Measurements from ENCODE around the gene CLMP.
"Not testable (repeated sequence)": the region's sequence is repeated elsewhere in the genome, so short reads cannot be mapped to it uniquely, and the experiment has no call there.

Gene CLMP

GRCh38 chr11:123083623-123084029, 111.4 kb downstream of the CLMP start:
- DNase-seq (ENCODE audit: low spot score): no peak

GRCh38 chr11:123082977-123083376, 112.1 kb downstream of the CLMP start:
- no peak for DNase-seq (ENCODE audit: low spot score)

GRCh38 chr11:123080015-123080414, 115.0 kb downstream of the CLMP start:
- no peak for DNase-seq (ENCODE audit: low spot score)

DNA sequence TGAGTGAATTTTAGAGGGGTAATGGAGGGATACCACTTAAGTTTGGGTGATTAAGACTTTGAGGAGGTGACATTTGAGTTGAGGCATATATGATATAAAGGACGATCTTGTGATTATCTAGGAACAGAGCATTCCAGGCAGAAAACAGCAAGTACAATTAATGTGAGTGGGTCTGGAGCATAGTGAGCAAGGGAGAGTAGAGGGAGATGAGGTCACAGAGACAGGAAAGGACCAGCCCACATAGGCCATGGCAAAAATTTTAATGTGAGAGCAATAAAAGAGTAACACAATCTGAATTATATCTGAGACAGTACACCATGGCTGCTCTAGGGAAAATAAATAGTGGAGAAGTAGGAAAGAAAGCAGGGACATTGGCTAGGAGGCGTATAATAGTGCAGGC, 118.6 kb downstream of the CLMP start:
- DNase-seq (ENCODE audit: low spot score): no peak

GRCh38 chr11:123073343-123074057, 121.5 kb downstream of the CLMP start:
- no peak for DNase-seq (ENCODE audit: low spot score)

DNA sequence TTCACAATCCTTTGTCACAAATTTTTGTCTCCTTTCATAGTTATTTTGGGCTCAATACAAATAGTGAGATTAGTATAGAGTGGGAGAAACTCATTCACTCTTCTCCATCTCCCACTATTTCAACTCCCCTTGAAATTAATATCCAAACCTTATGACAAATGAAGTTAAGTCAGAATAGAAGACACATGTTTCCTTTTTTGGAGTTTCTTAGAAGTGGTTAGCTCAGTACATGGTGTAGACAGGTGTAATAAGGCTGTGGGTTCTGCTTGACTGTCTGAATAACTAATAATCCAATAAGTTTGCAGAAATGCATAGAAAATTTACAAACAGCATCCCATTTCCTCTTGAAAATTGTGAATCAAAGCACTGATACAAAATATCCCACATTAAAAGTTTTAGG, 122.3 kb downstream of the CLMP start:
- no peak for DNase-seq (ENCODE audit: low spot score)

DNA sequence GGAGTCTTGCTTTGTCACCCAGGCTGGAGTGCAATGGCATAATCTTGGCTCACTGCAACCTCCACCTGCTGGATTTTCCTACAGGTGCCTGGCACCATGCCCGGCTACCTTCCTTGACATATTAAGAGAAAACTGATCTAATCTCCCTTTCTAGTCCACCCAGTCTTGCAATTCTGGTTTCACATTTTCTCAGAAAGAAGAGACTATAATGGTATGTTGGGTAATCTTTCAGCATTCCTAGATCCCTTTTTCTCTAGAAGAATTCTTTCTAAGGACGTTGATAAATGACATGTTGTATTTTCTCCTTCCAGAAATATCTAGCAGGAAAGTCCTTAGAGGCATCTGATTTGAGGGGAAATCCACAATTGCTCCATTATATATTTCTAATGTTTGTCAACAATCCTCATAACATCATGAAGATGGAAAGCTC, 122.7 kb downstream of the CLMP start:
- DNase-seq (ENCODE audit: low spot score): no peak

DNA sequence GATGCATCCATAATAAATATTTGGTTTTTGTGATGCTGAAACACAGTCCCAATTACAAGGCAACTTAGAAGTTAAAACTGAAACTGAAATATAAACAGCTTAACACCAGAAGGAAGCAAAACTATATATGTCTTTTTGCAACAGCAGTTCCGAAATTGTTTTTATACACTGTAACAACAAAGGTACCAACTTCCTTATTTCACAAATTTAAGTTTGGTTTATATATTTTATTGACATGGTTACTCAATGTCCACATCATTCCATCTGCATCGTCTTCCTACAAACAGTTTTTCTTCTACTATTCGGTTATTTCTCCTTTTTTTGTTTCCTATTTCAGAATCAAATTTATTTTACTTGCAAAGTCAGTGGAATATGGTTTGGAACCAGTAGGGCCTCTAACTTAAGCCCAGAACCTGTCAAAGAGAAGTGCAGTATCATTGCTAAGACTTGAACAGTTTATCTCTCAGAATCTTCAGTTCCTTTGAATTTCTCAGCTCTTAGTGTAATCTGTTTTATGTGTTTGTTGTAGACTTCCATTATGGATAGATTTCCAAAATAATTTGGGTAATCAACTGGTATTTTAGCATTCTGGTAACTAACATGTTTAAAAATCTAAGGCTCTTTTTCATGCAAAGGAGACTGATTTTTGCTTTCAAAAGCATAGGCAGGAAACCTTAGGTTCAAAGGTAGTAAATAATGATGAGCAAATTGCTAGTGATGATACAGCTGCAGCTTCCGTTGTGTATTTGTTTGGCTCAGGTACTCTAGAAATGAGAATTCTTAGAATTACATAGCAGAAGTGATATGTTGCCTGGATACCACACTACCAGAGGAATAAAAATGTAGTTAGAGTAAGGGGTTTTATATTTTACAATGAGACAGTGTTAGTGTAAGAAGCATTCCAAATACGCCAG, 124.9 kb downstream of the CLMP start:
- no peak for DNase-seq (ENCODE audit: low spot score)

- no peak for DNase-seq (ENCODE audit: low spot score)
Measured at GRCh38 chr11:123065621-123066020, 129.4 kb downstream of the CLMP start.

GRCh38 chr11:123063826-123064657, 131.0 kb downstream of the CLMP start:
- DNase-seq (ENCODE audit: low spot score): no peak

DNA sequence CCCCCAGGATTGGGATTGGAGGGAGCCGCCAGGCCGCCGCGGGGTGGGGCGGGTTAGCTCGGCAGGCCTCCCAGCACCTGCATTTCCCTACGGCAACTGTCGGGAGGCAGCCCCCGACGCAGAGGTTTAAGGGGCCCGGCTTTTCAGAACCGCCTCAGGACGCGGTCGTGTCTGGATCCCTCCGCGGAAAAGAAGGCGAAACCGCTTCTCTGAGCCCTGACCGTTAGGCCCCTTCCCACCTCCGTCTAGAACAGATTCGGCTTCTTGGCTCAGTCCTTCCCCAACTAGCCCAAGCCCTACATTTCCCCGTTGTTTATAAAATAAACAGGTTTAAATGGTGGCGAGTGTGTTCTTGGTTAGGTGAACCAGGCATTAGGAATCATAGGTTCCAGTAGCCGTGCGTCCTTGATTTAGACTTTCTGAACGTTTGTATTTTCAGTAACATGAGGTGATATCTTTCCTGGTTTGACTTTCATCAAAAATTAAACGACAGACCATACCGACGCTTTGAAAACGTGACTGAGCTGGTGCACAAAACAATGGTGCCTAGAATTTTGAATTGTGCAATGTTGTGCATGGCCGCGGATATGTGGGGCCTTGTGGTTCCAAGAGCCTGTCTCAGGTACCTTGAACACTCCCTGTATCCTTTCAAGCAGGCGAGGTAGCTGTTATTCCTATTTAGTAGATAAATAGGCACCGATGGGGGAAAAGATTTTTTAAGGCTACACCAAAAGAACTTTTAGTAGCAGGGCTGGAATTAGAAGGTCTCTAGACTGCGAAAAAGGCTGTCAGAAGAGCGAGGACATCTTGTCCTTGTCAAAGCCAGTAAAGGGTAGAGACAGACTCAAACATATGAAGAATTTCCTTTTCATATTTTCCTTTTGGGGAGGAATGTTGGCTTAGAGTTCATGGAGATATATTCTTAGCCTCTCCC, 131.9 kb downstream of the CLMP start:
- DNase-seq (ENCODE audit: low spot score): no peak

- peak; percentile 99 for DNase-seq (ENCODE audit: low spot score)
Measured at GRCh38 chr11:123062158-123062891, 132.7 kb downstream of the CLMP start.

- DNase-seq (ENCODE audit: low spot score): no peak
Measured at GRCh38 chr11:123061403-123062157, 133.5 kb downstream of the CLMP start, which contains the start of gene HSPA8. Gene HSPA8, minus strand, starts transcription at chr11:123062136. Its CDS starts 812 bp downstream, at chr11:123061324.

DNA sequence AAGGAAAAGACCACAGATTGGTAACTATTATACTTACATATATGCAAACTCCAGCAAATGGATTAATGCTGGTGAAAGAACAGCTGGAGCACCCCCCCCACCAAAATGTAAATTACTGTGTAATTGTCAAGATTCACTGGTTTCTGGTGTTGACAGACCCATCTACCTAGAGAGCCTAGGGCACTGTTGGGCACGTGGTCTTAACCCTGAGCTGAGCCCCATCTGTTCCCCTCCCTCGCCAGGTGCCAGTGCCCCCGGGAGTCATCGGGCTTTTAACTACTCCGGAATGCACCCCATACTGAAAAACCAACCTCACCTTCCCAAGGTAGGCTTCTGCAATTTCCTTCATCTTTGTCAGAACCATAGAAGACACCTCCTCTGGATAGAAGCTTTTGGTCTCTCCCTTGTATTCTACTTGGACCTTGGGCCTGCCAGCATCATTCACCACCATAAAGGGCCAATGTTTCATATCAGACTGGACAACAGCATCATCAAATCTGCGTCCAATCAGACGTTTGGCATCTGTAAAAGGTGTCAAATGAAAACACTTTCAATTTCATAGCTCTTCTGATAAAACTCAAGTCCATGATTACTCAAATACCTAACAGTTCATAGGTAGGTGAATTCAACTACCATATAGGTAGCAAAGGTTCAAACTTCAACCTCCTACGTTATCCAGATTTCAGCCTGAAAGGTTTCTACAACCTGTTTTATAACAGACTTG, 134.6 kb downstream of the CLMP start:
- DNase-seq (ENCODE audit: low spot score): no peak

DNA sequence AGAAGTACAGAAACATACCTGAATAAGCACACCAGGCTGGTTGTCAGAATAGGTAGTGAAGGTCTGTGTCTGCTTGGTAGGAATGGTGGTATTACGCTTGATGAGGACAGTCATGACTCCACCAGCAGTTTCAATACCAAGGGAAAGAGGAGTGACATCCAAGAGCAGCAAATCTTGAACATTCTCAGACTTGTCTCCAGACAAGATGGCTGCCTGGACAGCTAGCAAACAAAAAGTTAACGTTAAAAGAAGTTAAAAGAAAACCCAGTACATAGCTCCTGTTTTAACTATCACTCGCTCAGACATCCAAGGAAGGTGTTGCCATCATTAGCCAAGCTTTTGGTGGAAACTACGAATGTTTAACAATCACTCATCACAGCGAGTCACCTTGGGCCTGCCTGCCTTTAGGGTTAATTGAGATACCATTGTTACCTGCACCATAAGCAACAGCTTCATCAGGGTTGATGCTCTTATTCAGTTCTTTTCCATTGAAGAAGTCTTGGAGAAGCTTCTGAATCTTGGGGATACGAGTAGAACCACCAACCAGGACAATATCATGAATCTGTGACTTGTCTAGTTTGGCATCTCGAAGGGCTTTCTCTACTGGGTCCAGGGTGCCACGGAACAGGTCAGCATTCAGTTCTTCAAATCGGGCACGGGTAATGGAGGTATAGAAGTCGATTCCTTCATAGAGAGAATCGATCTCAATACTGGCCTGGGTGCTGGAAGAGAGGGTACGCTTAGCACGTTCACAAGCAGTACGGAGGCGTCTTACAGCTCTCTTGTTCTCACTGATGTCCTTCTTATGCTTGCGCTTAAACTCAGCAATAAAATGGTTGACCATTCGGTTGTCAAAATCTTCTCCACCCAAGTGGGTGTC, 135.8 kb downstream of the CLMP start:
- DNase-seq (ENCODE audit: low spot score): not testable (repeated sequence)

DNA sequence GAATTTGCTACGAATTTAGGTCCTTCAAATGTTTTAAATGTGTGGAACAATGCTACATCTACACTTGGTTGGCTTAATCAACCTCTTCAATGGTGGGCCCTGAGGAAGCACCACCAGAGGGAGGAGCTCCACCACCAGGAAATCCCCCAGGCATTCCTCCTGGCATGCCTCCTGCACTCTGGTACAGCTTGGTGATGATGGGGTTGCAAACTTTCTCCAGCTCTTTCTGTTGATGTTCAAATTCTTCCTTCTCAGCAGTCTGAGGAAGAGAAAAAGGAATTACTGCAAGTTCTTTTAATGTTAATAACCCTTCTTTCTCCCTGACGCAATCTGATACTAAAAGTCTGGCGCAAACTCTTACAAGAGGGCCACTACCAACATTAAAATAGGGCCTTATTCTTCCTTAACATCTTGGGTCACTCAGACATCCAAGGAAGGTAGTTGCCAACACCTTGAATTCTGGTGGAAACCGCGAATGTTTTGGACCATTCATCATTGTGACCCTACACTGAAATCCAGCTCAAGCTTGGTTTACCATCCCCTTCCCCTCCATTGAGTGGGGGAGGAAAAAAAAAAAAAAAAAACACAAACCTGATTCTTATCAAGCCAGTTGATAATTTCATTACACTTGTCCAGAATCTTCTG, 137.3 kb downstream of the CLMP start:
- DNase-seq (ENCODE audit: low spot score): no peak

DNA sequence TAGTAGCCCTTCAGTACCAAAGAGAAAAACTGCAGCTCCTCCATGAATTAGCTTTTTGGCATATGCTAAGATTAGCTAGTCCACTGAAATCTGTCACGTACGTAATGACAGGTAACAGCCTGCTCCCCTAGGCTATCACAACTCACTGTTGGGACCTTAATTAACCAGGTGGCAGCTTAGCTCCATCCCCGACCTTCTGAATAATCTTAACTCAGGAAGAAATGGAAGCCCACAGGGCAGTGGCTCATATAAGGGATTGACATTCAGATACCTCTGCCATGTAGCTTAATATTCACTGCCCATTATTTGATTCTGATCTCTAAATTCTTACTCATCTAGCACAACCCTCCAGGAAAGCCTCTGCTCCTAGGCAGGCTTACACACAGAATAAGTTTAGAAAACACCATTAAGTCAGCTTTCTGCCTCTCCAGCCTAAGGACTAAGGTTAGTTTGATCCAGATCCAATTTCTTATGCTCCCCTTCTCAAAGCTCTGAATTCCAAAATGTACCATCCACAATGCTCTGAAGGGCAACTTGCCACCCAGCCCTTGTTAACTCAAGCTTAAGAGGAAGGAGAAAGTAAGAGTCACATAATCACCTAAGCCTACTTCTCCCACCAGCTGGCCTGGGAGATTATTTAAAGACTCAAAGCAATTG, 138.1 kb downstream of the CLMP start:
- no peak for DNase-seq (ENCODE audit: low spot score)
